ENCODE data around the gene SGMS1.

GRCh38 chr10:50631052-50631451 is 7.3 kb upstream of the SGMS1 start:
- TF ChIP-seq POLR2A (IDR thresholded peaks at IDR 0.05) (no peak), CTCF (IDR thresholded peaks at IDR 0.05) (no peak)

All from heart left ventricle (tissue), 13 donors.